Lower lobe of right lung (tissue), 2 donors: ENCODE results near the gene PARS2. TPM values are rescaled to one million over a fixed set of nuclear protein-coding genes. Genes with fewer than 3 reads are reported as not detected.
"Not testable (repeated sequence)": the region's sequence is repeated elsewhere in the genome, so short reads cannot be mapped to it uniquely, and the experiment has no call there.

Source experiments
- ATAC-seq, 2 donors: fragments of 200-7000 bp; cut with Tn5 transposase; one replicate each; pipeline ENCODE4 v1.9.1; 2020 to 2022; ENCODE audit warnings: mild to moderate bottlenecking in 2 of 2, moderate library complexity in 2 of 2
- DNase-seq: peaks from one replicate; pipeline ENCODE4 v3.0.0-alpha.2; 2020
- H3K27ac ChIP-seq: fragments of 200-600 bp; one replicate; pipeline ENCODE4 v1.8.0; 2022
- H3K27me3 ChIP-seq: fragments of 200-600 bp; one replicate; pipeline ENCODE4 v1.8.0; 2022; ENCODE audit warnings: low read depth
- H3K36me3 ChIP-seq: fragments of 200-600 bp; one replicate; pipeline ENCODE4 v1.8.0; 2022; ENCODE audit warnings: mild to moderate bottlenecking
- H3K4me1 ChIP-seq: fragments of 200-600 bp; one replicate; pipeline ENCODE4 v1.8.0; 2022
- H3K4me3 ChIP-seq: fragments of 200-600 bp; one replicate; pipeline ENCODE4 v1.8.0; 2022; ENCODE audit warnings: mild to moderate bottlenecking
- H3K9me3 ChIP-seq: fragments of 200-600 bp; one replicate; pipeline ENCODE4 v1.8.0; 2022
- CTCF ChIP-seq: fragments of 200-600 bp; IDR thresholded peaks from one replicate; pipeline ENCODE4 v1.8.0; 2022; ENCODE audit warnings: antibody characterized with exemption, mild to moderate bottlenecking
- intact Hi-C: fragments of 100-400 bp; cut with DNase I; formaldehyde crosslinking; loops from one replicate; pipeline ENCODE4 v1.11.0; 2022
- total RNA-seq: library from RNA; stranded (reverse); fragmentation: NEBNext Ultra II Directional; extraction: Animal tissue kit (Norgen Biotek cat#: 25700); gene quantifications from one replicate; pipeline ENCODE4 v1.2.1, GENCODE V29; 2021
- donor health status: DM: no; HTN: yes; CAD: no; lungs with severe emphysema.

PARS2 gene
- total RNA-seq, 1 donor from 2014 or later = 3.3 TPM

- ATAC-seq = no peak
- no peak overlapping the region for H3K4me3 ChIP-seq
- H3K27ac ChIP-seq = no peak overlapping the region
Observed at GRCh38 chr1:54777011-54777410, 12.7 kb upstream of the PARS2 start.

GRCh38 chr1:54775828-54776721 is 11.8 kb upstream of the PARS2 start:
- H3K9me3 ChIP-seq, H3K27me3 ChIP-seq, DNase-seq, H3K4me3 ChIP-seq, intact Hi-C loops, H3K27ac ChIP-seq, ATAC-seq, H3K4me1 ChIP-seq, H3K36me3 ChIP-seq: not testable (repeated sequence)

More at GRCh38 chr1:54777011-54777410, 12.7 kb upstream of the PARS2 start:
- intact Hi-C loops = no loop called here
- peaks cover 13% of the 10 kb centered on the region for H3K27me3 ChIP-seq
- H3K4me1 ChIP-seq = no peaks in the 10 kb centered on the region
- H3K9me3 ChIP-seq = no peaks in the 10 kb centered on the region
- no peak for DNase-seq
- TF ChIP-seq CTCF = no peak
- no peaks in the 10 kb centered on the region for H3K36me3 ChIP-seq

- TF ChIP-seq CTCF = no peak
- Histone ChIP-seq H3K4me3 (no peak overlapping the region), H3K27me3 (peaks cover 7% of the 10 kb centered on the region), H3K4me1 (no peaks in the 10 kb centered on the region), H3K36me3 (no peaks in the 10 kb centered on the region), H3K9me3 (no peaks in the 10 kb centered on the region), H3K27ac (no peak overlapping the region)
- ATAC-seq (peak in 1 of 2 donors; percentile 25), DNase-seq (no peak)
- intact Hi-C loops = no loop called here
Observed at GRCh38 chr1:54774820-54775498, 10.6 kb upstream of the PARS2 start.

GRCh38 chr1:54772951-54773350 is 8.6 kb upstream of the PARS2 start:
- peaks cover 7% of the 10 kb centered on the region for H3K27me3 ChIP-seq
- no peak overlapping the region for H3K27ac ChIP-seq
- H3K36me3 ChIP-seq = no peaks in the 10 kb centered on the region
- DNase-seq = no peak
- no peak for TF ChIP-seq CTCF
- no peaks in the 10 kb centered on the region for H3K4me1 ChIP-seq
- intact Hi-C loops = no loop called here
- no peaks in the 10 kb centered on the region for H3K9me3 ChIP-seq
- H3K4me3 ChIP-seq = no peak overlapping the region
- no peak for ATAC-seq

GRCh38 chr1:54768093-54768492 is 3.8 kb upstream of the PARS2 start:
- Histone ChIP-seq H3K27ac (no peak overlapping the region), H3K36me3 (no peaks in the 10 kb centered on the region), H3K4me3 (no peak overlapping the region), H3K9me3 (no peaks in the 10 kb centered on the region), H3K4me1 (peaks cover 9% of the 10 kb centered on the region), H3K27me3 (no peaks in the 10 kb centered on the region)
- no peak for ATAC-seq
- no peak for TF ChIP-seq CTCF
- DNase-seq = no peak
- intact Hi-C loops = no loop called here

- Histone ChIP-seq H3K27ac (no peak overlapping the region), H3K4me3 (no peak overlapping the region), H3K4me1 (peaks cover 11% of the 10 kb centered on the region), H3K27me3 (no peaks in the 10 kb centered on the region), H3K9me3 (no peaks in the 10 kb centered on the region), H3K36me3 (no peaks in the 10 kb centered on the region)
- DNase-seq = no peak
- intact Hi-C loops = no loop called here
- no peak for TF ChIP-seq CTCF
- ATAC-seq = no peak
Observed at GRCh38 chr1:54767526-54767925, 3.2 kb upstream of the PARS2 start.
